ENCODE results near the gene DNM3. TPM values are rescaled to one million over a fixed set of nuclear protein-coding genes. Genes with fewer than 3 reads are reported as not detected.

The DNM3 gene
- total and polyA plus RNA-seq, 5 donors from 2014 or later = 0.76 to 5.5 (median 1.6) TPM

DNA sequence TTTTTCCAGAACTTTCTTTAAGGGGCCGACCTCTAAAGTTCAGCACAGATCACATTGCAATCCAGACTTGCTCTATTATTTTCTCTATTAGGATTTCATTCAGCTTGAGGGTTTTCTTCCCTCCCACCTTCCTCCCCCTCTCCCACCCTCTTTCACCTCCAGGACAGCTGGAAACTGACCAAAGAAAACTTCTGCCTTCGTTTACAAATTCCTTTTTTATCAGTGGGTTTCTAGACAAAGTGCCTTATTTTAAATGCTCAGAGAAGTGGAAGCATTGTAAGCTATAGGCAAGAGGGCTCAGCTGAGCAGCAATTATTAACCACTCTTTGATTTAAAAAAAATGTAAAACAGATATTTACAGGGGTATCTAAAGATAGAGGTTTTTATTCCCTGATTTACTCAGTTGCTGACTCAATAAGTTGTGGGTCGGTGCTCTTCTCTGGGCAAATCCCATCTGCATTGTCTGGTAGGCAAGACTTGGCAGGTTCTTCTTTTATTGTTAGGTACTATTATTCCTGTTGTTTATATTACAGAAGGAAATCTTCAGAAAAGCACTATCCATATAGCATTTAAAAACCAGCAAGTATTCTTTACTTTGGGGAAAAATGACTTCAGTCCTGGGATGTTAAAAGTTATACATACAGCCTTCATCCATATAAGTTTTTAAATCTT, 302.2 kb downstream of the DNM3 start:
- Mint-ChIP-seq H3K9me3 (peaks cover 0 to 2% (median 0%) of the 10 kb centered on the region in 7 donors), H3K36me3 (no peaks in the 10 kb centered on the region), H3K27me3 (no peaks in the 10 kb centered on the region), H3K4me1 (peaks cover 0 to 8% (median under 1%) of the 10 kb centered on the region in 4 donors), H3K4me3 (no peak overlapping the region), H3K27ac (no peak overlapping the region)
- Histone ChIP-seq H3K27me3 (ENCODE audit: control insufficient read depth, insufficient read depth, low read length) (no peaks in the 10 kb centered on the region), H3K4me3 (ENCODE audit: low read depth, low read length) (no peak overlapping the region), H3K9me3 (ENCODE audit: control insufficient read depth in 2 of 2, low read length in 2 of 2) (no peaks in the 10 kb centered on the region), H3K27ac (ENCODE audit: insufficient read depth, low read length, poor library complexity, severe bottlenecking) (no peak overlapping the region), H3K4me1 (ENCODE audit: control insufficient read depth, insufficient read depth, low read length, poor library complexity, severe bottlenecking) (no peaks in the 10 kb centered on the region), H3K36me3 (ENCODE audit: control insufficient read depth, insufficient read depth, low read length) (no peaks in the 10 kb centered on the region)
- ATAC-seq (ENCODE audit: low read depth in 2 of 2) (no peak), DNase-seq (no peak)

DNA sequence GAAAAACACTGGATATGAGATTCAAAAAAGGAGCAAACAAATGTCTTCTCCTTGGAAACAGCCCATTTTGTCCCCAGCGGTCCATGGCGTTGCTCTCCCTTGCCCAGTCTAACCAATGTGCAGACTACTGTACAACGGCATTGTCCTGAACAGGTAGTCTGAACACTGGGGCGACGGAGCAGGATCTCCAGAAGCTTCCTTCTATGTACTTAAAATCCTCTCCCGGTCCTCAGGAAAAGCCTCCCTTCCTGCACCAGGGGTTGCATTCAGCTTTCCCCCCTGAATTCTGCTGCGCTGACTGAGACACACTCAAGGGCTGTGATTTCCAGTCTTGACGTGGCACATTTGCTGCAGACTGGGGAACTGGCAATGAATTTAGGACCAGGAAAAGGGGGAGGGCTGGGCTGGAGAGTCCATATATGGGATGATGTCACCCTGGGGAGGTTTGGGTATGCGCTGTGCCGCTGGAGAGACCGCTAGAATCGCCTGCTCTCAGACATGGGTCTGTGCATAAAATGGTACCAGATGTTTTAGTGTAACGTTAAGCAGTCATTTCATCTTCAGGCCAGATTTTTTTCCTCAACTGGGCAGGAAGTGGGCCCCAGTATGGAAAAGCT, 303.3 kb downstream of the DNM3 start:
- DNase-seq (no peak), ATAC-seq (ENCODE audit: low read depth in 2 of 2) (no peak)
- Mint-ChIP-seq H3K4me1 (peaks cover 0 to 13% (median under 1%) of the 10 kb centered on the region in 4 donors), H3K36me3 (no peaks in the 10 kb centered on the region), H3K9me3 (peaks cover 0 to 2% (median 0%) of the 10 kb centered on the region in 7 donors), H3K27ac (peak overlapping the region in 1 of 3 donors; percentile 20), H3K27me3 (no peaks in the 10 kb centered on the region), H3K4me3 (no peak overlapping the region)
- no peaks in the 10 kb centered on the region for H3K9me3 ChIP-seq (ENCODE audit: control insufficient read depth in 2 of 2, low read length in 2 of 2)
- H3K27ac ChIP-seq (ENCODE audit: insufficient read depth, low read length, poor library complexity, severe bottlenecking) = no peak overlapping the region
- no peaks in the 10 kb centered on the region for H3K4me1 ChIP-seq (ENCODE audit: control insufficient read depth, insufficient read depth, low read length, poor library complexity, severe bottlenecking)
- H3K36me3 ChIP-seq (ENCODE audit: control insufficient read depth, insufficient read depth, low read length) = no peaks in the 10 kb centered on the region
- H3K4me3 ChIP-seq (ENCODE audit: low read depth, low read length) = no peak overlapping the region
- H3K27me3 ChIP-seq (ENCODE audit: control insufficient read depth, insufficient read depth, low read length) = no peaks in the 10 kb centered on the region

GRCh38 chr1:172145231-172145651, 303.9 kb downstream of the DNM3 start:
- ATAC-seq (ENCODE audit: low read depth in 2 of 2) = no peak
- no peak overlapping the region for H3K27ac ChIP-seq (ENCODE audit: insufficient read depth, low read length, poor library complexity, severe bottlenecking)
- H3K36me3 Mint-ChIP-seq = no peaks in the 10 kb centered on the region
- peaks cover 0 to 2% (median 0%) of the 10 kb centered on the region in 7 donors for H3K9me3 Mint-ChIP-seq
- DNase-seq = no peak
- H3K27ac Mint-ChIP-seq = no peak overlapping the region
- no peaks in the 10 kb centered on the region for H3K27me3 Mint-ChIP-seq
- H3K4me3 ChIP-seq (ENCODE audit: low read depth, low read length) = no peak overlapping the region
- no peak overlapping the region for H3K4me3 Mint-ChIP-seq
- no peaks in the 10 kb centered on the region for H3K9me3 ChIP-seq (ENCODE audit: control insufficient read depth in 2 of 2, low read length in 2 of 2)
- no peaks in the 10 kb centered on the region for H3K4me1 ChIP-seq (ENCODE audit: control insufficient read depth, insufficient read depth, low read length, poor library complexity, severe bottlenecking)
- H3K36me3 ChIP-seq (ENCODE audit: control insufficient read depth, insufficient read depth, low read length) = no peaks in the 10 kb centered on the region
- H3K27me3 ChIP-seq (ENCODE audit: control insufficient read depth, insufficient read depth, low read length) = no peaks in the 10 kb centered on the region
- H3K4me1 Mint-ChIP-seq = peaks cover 0 to 14% (median under 1%) of the 10 kb centered on the region in 4 donors

DNA sequence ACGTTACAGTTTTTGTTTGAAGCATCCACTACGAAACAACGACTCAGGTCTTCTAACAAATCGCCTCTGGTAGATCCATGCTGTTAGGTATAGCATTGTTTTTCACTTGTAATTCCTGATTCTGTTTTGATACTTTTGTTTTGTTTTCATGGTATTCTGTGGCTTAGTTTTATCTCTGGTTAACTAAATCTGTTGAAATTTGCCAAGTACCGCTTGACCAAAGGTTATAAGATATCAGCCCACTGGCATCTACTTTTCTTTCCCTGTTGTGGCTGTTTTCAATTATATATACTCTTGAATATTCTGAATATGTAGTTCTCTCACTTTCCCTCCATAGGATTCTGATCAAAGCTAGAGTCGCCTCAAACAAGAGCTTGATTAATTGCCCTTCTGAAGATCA, 304.4 kb downstream of the DNM3 start:
- DNase-seq = no peak
- Histone ChIP-seq H3K27ac (ENCODE audit: insufficient read depth, low read length, poor library complexity, severe bottlenecking) (no peak overlapping the region), H3K27me3 (ENCODE audit: control insufficient read depth, insufficient read depth, low read length) (no peaks in the 10 kb centered on the region), H3K4me1 (ENCODE audit: control insufficient read depth, insufficient read depth, low read length, poor library complexity, severe bottlenecking) (no peaks in the 10 kb centered on the region), H3K36me3 (ENCODE audit: control insufficient read depth, insufficient read depth, low read length) (no peaks in the 10 kb centered on the region), H3K4me3 (ENCODE audit: low read depth, low read length) (no peak overlapping the region), H3K9me3 (ENCODE audit: control insufficient read depth in 2 of 2, low read length in 2 of 2) (no peaks in the 10 kb centered on the region)
- H3K9me3 Mint-ChIP-seq = peaks cover 0 to 2% (median 0%) of the 10 kb centered on the region in 7 donors
- H3K36me3 Mint-ChIP-seq = no peaks in the 10 kb centered on the region
- H3K4me1 Mint-ChIP-seq = peaks cover 0 to 18% (median under 1%) of the 10 kb centered on the region in 4 donors
- H3K4me3 Mint-ChIP-seq = no peak overlapping the region
- peak overlapping the region in 1 of 3 donors; percentile 50 for H3K27ac Mint-ChIP-seq
- no peaks in the 10 kb centered on the region for H3K27me3 Mint-ChIP-seq
- no peak for ATAC-seq (ENCODE audit: low read depth in 2 of 2)

DNA sequence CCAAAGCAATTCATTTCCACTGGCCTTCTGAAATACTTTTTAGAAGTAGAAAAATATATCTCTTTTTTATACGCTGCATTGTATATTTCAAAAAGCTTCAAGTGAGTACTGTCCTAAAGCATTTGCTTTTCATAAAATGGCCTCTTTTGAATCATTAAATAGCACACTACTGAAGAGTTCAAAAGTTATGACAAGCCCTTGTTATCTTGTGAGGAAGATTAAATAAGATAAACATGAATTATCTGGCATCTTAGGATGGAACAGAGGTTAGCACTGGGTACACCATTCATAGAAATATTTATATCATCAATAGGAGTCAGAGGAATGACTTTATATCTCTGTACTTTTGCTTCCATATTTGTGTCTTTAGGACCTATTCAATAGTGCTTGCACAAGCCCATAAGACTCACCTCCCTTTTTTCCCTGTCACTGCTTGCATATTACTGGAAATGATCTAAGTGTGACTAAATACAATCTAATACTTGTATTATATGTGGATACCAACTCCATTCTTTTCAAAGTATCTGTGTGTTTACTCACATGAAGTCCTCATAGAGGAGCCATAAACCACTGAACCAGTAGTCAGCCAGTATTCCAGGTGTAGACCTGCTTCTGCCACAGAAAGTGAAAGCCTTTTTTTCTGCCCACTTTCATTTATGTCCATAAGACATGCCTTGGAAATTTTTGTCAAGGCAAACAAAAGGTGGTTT, 305.0 kb downstream of the DNM3 start:
- Mint-ChIP-seq H3K9me3 (peaks cover 0 to 2% (median 0%) of the 10 kb centered on the region in 7 donors), H3K36me3 (no peaks in the 10 kb centered on the region), H3K4me1 (peaks cover 0 to 19% (median under 1%) of the 10 kb centered on the region in 4 donors), H3K27ac (no peak overlapping the region), H3K27me3 (no peaks in the 10 kb centered on the region), H3K4me3 (no peak overlapping the region)
- DNase-seq (no peak), ATAC-seq (ENCODE audit: low read depth in 2 of 2) (no peak)
- Histone ChIP-seq H3K27me3 (ENCODE audit: control insufficient read depth, insufficient read depth, low read length) (no peaks in the 10 kb centered on the region), H3K36me3 (ENCODE audit: control insufficient read depth, insufficient read depth, low read length) (no peaks in the 10 kb centered on the region), H3K9me3 (ENCODE audit: control insufficient read depth in 2 of 2, low read length in 2 of 2) (no peaks in the 10 kb centered on the region), H3K4me3 (ENCODE audit: low read depth, low read length) (no peak overlapping the region), H3K27ac (ENCODE audit: insufficient read depth, low read length, poor library complexity, severe bottlenecking) (no peak overlapping the region), H3K4me1 (ENCODE audit: control insufficient read depth, insufficient read depth, low read length, poor library complexity, severe bottlenecking) (no peaks in the 10 kb centered on the region)

GRCh38 chr1:172147541-172147940, 306.2 kb downstream of the DNM3 start:
- Mint-ChIP-seq H3K4me1 (peaks cover 0 to 19% (median under 1%) of the 10 kb centered on the region in 4 donors), H3K27ac (no peak overlapping the region), H3K4me3 (no peak overlapping the region), H3K9me3 (peaks cover 0 to 2% (median 0%) of the 10 kb centered on the region in 7 donors), H3K27me3 (no peaks in the 10 kb centered on the region), H3K36me3 (no peaks in the 10 kb centered on the region)
- Histone ChIP-seq H3K27ac (ENCODE audit: insufficient read depth, low read length, poor library complexity, severe bottlenecking) (no peak overlapping the region), H3K36me3 (ENCODE audit: control insufficient read depth, insufficient read depth, low read length) (no peaks in the 10 kb centered on the region), H3K4me3 (ENCODE audit: low read depth, low read length) (no peak overlapping the region), H3K9me3 (ENCODE audit: control insufficient read depth in 2 of 2, low read length in 2 of 2) (no peaks in the 10 kb centered on the region), H3K4me1 (ENCODE audit: control insufficient read depth, insufficient read depth, low read length, poor library complexity, severe bottlenecking) (no peaks in the 10 kb centered on the region), H3K27me3 (ENCODE audit: control insufficient read depth, insufficient read depth, low read length) (no peaks in the 10 kb centered on the region)
- ATAC-seq (ENCODE audit: low read depth in 2 of 2) (no peak), DNase-seq (no peak)

- Histone ChIP-seq H3K4me1 (ENCODE audit: control insufficient read depth, insufficient read depth, low read length, poor library complexity, severe bottlenecking) (no peaks in the 10 kb centered on the region), H3K36me3 (ENCODE audit: control insufficient read depth, insufficient read depth, low read length) (no peaks in the 10 kb centered on the region), H3K9me3 (ENCODE audit: control insufficient read depth in 2 of 2, low read length in 2 of 2) (no peaks in the 10 kb centered on the region), H3K27me3 (ENCODE audit: control insufficient read depth, insufficient read depth, low read length) (no peaks in the 10 kb centered on the region), H3K27ac (ENCODE audit: insufficient read depth, low read length, poor library complexity, severe bottlenecking) (no peak overlapping the region), H3K4me3 (ENCODE audit: low read depth, low read length) (no peak overlapping the region)
- Mint-ChIP-seq H3K4me1 (peaks cover 0 to 19% (median 2%) of the 10 kb centered on the region in 4 donors), H3K9me3 (peaks cover 0 to 3% (median 0%) of the 10 kb centered on the region in 7 donors), H3K4me3 (no peak overlapping the region), H3K27ac (no peak overlapping the region), H3K36me3 (no peaks in the 10 kb centered on the region), H3K27me3 (no peaks in the 10 kb centered on the region)
- DNase-seq = no peak
- ATAC-seq (ENCODE audit: low read depth in 2 of 2) = no peak
These were observed 306.9 kb downstream of the DNM3 start for GRCh38 chr1:172148213-172148612.
